T1000 (cell line): ENCODE data around the gene ADGRL1.
"Not testable (repeated sequence)": the region's sequence is repeated elsewhere in the genome, so short reads cannot be mapped to it uniquely, and the experiment has no call there.

Source experiments
- DNase-seq: peaks from one replicate; lab custom pipeline; 2025; ENCODE audit warnings: mixed read lengths; lab: John Stamatoyannopoulos, UW

Gene ADGRL1

DNA sequence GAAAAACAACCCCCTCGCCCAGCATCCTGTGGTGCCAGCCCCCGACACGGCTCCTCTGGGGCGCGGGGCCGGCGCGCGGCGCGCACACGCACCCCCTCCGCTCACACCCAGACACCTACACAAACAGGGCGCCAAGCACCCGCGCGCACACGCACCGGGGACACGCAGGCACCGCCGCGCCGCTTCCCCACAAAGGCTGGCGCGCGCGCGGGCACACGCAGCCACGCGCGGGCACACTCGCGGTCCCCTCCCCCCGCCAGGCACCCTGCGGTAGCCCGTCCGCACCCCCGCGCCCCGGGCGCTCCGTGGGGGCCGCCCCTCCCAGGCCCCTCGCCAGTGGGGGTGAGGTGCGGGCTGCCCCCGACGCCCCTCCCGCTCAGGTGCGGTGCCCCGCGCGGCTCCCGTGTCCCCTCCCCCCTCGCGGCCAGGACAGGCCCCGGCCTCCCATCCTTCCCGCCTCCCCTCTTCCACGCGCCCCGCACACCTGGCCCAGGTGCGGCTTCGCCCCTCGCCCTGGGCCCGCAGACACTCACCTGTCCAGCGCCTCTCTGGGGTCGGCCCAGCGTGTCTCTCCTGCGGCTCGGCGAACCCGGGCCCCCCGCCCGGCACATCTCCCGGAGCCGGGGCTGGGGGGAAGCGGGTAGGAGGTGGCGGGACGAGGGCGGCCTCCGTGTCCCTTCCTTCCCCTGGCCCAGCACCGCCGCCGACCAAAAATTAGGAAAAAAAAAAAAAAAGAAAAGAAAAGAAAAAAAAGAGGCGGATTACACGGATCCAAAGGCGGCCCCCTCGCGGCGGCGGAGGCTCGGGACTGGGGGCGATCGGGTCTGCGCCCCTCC is at the start of gene ADGRL1:
TSS of gene ADGRL1 (minus strand) at position 718 of the 836 bp plus-strand sequence. CDS start 22,567 bp downstream, outside the sequence.
- not testable (repeated sequence) for DNase-seq

DNA sequence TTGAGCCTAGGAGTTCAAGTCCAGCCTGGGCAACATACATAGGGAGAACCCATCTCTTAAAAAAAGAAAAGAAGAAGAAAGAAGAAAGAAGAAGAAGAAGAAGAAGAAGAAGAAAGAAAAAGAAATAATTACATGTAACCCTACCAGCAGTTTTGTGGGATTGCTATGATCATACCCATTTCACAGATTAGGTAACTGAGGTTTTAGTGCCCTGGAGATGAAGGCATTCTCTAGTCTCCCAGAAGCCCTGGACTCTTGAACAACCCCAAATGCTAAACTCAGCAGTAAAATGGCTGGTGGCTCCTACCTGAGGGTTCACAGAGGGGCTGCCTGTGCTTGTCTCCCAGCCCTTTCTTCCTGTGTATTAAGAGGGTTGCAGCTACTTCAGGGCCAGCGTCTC is 49.3 kb upstream of the ADGRL1 start:
- DNase-seq: not testable (repeated sequence)

- DNase-seq: not testable (repeated sequence)
These were observed 48.0 kb upstream of the ADGRL1 start for GRCh38 chr19:14253822-14254599.

- DNase-seq: not testable (repeated sequence)
These were observed 46.2 kb upstream of the ADGRL1 start for GRCh38 chr19:14252136-14252535.

- no peak for DNase-seq
These were observed 44.9 kb upstream of the ADGRL1 start for GRCh38 chr19:14250870-14251269.

DNA sequence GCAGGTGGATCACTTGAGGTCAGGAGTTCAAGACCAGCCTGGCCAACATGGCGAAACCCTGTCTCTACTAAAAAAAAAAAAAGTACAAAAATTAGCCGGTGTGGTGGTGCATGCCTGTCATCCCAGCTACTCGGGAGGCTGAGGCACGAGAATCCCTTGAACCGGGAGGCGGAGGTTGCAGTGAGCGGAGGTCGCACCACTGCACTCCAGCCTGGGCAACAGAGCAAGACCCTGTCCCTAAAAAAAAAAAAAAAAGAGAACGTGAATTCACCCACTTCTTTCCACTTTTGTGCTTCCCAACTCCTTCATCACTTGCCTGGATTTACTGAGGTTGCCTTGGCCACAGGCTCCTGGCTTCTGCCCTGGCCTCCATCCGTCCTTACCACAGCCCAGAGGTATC is 44.3 kb upstream of the ADGRL1 start:
- not testable (repeated sequence) for DNase-seq

DNA sequence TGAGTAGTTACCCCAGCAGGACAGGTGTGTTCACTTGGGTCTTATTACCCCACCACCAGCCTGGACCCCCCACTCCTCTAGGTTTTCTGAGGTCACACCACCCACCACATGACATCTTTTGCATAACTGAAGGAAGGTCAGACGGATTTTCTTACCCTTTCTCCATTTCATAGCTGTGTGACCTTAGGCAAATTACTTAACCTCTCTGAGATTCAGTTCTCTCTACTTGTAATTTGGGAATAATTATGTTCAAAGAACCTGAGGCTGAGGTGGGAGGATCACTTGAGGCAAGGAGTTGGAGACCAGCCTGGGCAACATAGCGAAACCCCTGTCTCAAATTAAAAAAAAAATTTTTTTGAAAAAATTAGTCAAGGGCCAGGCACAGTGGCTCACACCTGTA is 43.9 kb upstream of the ADGRL1 start:
- DNase-seq: not testable (repeated sequence)

- not testable (repeated sequence) for DNase-seq
These were observed 43.2 kb upstream of the ADGRL1 start for GRCh38 chr19:14249012-14249754.

- DNase-seq: no peak
These were observed 42.6 kb upstream of the ADGRL1 start for GRCh38 chr19:14248578-14249011.

DNA sequence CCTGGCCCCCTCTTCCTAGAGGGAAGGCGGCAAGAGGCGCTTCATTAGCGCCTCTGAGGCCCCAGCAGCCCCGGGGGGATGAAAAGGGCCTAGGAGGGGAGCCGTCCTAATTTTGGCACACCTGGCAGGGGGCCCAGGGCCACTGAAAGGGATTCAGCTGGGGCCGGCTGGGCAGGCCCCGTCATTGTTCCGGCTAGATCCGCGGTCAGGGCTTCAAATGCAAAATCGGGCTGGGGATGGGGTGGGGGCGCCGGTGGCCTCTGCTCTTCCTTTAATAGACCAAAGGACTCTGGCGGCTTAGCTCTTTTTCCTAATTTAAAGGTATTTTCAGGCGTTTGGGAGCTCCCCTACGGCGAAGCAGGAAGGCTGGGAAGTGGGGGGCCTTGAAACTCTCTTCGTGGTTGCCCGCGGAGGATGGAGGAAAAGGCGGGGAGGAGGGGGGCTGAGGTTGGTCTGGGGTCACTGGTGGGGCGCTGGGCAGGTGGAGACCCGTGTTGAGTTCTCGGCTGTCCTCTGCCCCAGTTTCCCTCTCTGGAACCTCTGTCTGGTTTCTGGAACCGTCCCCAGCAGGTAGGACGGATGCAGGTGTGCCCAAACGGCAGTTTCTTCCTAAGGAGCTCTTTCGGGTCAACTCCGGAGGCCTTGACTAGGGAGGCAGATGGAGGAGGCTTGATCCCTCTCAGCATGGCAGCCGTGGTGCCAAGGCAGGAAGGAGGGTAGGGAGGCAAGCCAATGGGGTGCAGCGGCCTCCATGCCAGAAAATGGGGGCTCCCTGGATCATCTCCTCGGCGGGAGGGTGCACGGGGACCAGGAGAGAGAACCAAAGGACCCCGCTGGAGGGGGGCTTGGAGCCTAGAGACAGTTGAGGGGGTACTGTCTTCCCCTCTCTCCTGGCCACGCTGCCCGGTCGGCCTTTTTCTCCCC is 41.8 kb upstream of the ADGRL1 start:
- DNase-seq: not testable (repeated sequence)

GRCh38 chr19:14247205-14247547 is 41.2 kb upstream of the ADGRL1 start:
- not testable (repeated sequence) for DNase-seq

DNA sequence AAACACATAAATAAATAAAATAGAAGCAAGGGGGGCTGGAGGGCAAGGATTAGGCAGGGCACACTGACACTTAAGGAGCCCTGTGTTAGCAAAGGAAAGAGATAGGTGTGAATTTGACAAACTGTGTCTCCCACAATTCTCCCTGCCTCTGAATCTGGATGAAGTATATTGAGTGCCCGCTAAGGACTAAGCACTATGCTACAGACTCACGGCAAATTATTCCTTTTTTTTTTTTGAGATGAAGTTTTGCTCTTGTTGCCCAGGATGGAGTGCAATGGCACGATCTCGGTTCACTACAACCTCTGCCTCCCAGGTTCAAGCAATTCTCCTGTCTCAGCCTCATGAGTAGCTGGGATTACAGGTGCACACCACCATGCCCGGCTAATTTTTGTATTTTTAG is 38.4 kb upstream of the ADGRL1 start:
- DNase-seq: not testable (repeated sequence)

DNA sequence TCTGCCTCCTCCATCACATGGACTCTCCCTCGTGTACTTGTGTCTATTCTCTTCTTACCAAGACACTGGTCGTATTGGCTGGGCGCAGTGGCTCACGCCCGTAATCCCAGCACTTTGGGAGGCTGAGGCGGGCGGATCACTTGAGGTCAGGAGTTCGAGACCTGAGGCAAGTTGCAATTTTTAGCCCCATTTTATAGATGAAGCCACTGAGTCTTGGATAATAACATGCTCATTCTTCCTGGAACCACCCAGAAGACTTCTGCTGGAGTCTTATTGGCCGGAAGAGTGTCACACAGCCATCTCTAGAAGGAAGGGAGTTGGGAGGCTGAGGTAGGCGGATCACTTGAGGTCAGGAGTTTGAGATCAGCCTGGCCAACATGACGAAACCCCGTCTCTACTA is 37.7 kb upstream of the ADGRL1 start:
- DNase-seq: not testable (repeated sequence)

- DNase-seq: no peak
These were observed 31.3 kb upstream of the ADGRL1 start for GRCh38 chr19:14237014-14237941.

- DNase-seq: not testable (repeated sequence)
These were observed 27.0 kb upstream of the ADGRL1 start for GRCh38 chr19:14232945-14233344.

- not testable (repeated sequence) for DNase-seq
These were observed 22.6 kb upstream of the ADGRL1 start for GRCh38 chr19:14228446-14229071.

DNA sequence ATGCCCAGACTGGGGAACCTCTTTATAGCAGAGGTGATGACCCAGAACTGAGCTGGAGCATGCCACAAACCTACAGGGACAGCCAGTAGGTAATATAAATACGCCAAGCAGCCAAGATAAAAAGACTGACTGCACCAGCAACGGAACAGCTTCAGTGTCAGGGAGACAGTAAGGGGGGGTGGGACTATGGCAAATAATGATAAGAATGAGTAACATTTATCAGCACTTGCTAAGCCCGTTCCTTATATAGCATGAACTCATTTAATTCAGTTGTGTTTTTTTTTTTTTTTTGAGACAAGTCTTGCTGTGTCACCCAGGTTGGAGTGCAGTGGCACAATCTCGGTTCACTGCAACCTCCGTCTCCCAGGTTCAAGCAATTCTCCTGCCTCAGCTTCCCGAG is 20.5 kb upstream of the ADGRL1 start:
- DNase-seq: not testable (repeated sequence)

DNA sequence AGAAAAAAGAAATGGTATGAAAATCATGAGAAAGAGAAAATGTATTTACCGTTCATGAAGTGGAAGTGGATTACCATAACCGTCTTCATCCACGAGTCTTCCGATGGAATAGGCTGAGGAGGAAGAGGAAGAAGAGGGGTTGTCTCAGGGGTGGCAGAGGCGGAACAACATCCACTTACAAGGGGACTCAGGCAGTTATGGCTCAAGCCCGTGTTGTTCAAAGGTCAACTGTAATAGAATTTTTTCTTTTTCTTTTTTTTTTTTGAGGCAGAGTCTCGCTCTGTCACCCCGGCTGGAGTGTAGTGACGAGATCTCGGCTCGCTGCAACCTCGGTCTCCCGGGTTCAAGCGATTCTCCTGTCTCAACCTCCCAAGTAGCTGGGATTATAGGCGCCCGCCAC is 16.9 kb upstream of the ADGRL1 start:
- DNase-seq: no peak

GRCh38 chr19:14221345-14221744 is 15.4 kb upstream of the ADGRL1 start:
- not testable (repeated sequence) for DNase-seq
